GM21717 (cell line): ENCODE data around the gene CRIP2.

Experiments
- ATAC-seq: cut with Tn5 transposase; IDR thresholded peaks from one replicate; pipeline ENCODE4 v1.9.1; 2021; ENCODE audit warnings: mild to moderate bottlenecking, moderate library complexity; ENCODE audit not compliant: unreplicated experiment

The CRIP2 gene

GRCh38 chr14:105442834-105443233 is 31.8 kb upstream of the CRIP2 start:
- ATAC-seq: no peak

- no peak for ATAC-seq
Observed at GRCh38 chr14:105444859-105445258, 29.8 kb upstream of the CRIP2 start.

- no peak for ATAC-seq
Observed at GRCh38 chr14:105445290-105445689, 29.3 kb upstream of the CRIP2 start.

GRCh38 chr14:105445901-105446845 is 28.4 kb upstream of the CRIP2 start:
- ATAC-seq: no peak

GRCh38 chr14:105446971-105447370 is 27.6 kb upstream of the CRIP2 start:
- no peak for ATAC-seq

GRCh38 chr14:105447651-105448640 is 26.7 kb upstream of the CRIP2 start:
- no peak for ATAC-seq

- ATAC-seq: no peak
Observed at GRCh38 chr14:105448706-105449111, 25.9 kb upstream of the CRIP2 start.

- no peak for ATAC-seq
Observed at GRCh38 chr14:105449276-105450122, 25.1 kb upstream of the CRIP2 start.

GRCh38 chr14:105450123-105450505 is 24.5 kb upstream of the CRIP2 start:
- no peak for ATAC-seq

- ATAC-seq: no peak
Observed at GRCh38 chr14:105450864-105451720, 23.5 kb upstream of the CRIP2 start.

GRCh38 chr14:105452963-105453362 is 21.7 kb upstream of the CRIP2 start:
- ATAC-seq: no peak

- ATAC-seq: no peak
Observed at GRCh38 chr14:105453847-105454246, 20.8 kb upstream of the CRIP2 start.

- no peak for ATAC-seq
Observed at GRCh38 chr14:105455086-105455640, 19.5 kb upstream of the CRIP2 start.

- ATAC-seq: no peak
Observed at GRCh38 chr14:105455766-105456660, 18.6 kb upstream of the CRIP2 start.

- no peak for ATAC-seq
Observed at GRCh38 chr14:105456736-105457617, 17.6 kb upstream of the CRIP2 start.

GRCh38 chr14:105458010-105458409 is 16.6 kb upstream of the CRIP2 start:
- no peak for ATAC-seq

GRCh38 chr14:105458571-105458970 is 16.1 kb upstream of the CRIP2 start:
- ATAC-seq: no peak
